Skin epidermis (tissue), 12 donors: ENCODE data around the gene ALMS1.
"Not testable (repeated sequence)": the region's sequence is repeated elsewhere in the genome, so short reads cannot be mapped to it uniquely, and the experiment has no call there.

ENCODE experiments used
- H3K27ac ChIP-seq, 21 experiments: fragments of 200-600 bp; sonication (generic) in 11 of 21; one replicate each; pipeline ENCODE4 v1.5.0; 2020; ENCODE audit warnings: mild to moderate bottlenecking in 3 of 21, inconsistent platforms in 2 of 21, moderate library complexity in 2 of 21
- H3K4me3 ChIP-seq, 7 experiments: fragments of 200-600 bp; sonication (generic) in 2 of 7; one replicate each; pipeline ENCODE4 v1.5.0; 2020; ENCODE audit warnings: inconsistent platforms in 2 of 7, mild to moderate bottlenecking in 2 of 7, moderate library complexity in 1 of 7

The ALMS1 gene

DNA sequence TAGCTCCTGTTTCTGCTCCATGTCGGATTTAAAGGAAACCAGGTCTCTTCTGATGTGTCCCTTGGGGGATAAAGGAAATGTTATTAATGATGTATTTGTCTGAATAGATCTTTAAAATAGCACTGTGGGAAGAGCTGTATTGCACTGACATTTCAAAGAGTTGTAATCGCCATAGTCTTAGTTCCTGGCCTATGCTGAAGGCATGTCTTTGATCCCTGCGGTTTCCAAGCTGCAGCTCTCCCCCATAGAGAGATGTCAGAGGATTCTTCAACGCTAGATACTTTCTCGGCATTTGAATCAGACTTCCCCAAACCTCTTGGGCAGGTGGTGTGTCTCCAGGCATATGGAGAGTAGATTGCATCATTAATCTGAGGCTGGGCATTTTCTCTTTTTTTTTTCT, 216.1 kb downstream of the ALMS1 start:
- Histone ChIP-seq H3K27ac (no peak overlapping the region), H3K4me3 (no peak overlapping the region)

- H3K4me3 ChIP-seq, H3K27ac ChIP-seq: not testable (repeated sequence)
These were observed 217.5 kb downstream of the ALMS1 start for GRCh38 chr2:73603099-73603588.

- H3K4me3 ChIP-seq, H3K27ac ChIP-seq: not testable (repeated sequence)
These were observed 219.0 kb downstream of the ALMS1 start for GRCh38 chr2:73604589-73604988.

DNA sequence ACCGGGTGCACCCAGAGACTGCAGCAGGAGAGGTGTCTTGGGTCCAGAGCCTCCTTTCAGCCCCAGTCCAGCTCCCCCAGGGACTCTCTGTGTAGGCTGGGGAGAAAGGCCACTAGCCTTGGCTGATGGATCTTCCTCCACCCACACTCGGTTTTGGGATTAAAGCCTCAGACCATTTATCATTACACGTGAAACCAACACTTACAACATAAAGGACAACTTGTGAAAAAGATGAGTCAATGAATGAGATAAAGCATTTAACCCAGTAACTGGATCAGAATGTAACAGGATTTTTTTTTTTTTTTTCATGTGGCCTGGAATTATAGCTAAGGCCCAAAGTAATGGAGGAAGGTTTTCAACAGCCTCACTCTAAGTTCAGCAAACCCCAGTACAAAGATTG, 224.5 kb downstream of the ALMS1 start:
- H3K27ac ChIP-seq: no peak overlapping the region
- no peak overlapping the region for H3K4me3 ChIP-seq

DNA sequence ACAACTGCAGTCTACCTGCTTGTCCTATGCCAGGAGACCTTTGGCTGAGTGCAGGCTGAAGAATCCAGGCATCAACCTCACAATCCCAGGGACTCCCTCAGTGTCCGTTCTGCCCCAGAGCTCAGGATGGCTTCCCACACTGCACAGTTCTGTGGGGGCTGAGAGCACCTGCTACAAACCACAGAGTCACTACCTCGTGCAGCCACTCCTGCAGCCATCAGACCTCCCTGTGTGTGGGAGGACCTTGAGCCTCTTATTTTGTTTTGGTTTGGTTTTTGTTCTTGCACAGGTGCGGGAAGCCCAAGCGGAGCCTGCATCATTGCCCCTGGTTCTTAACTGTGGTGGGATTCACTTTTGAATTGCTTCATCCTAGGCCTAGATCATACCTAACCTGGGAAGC, 225.6 kb downstream of the ALMS1 start:
- Histone ChIP-seq H3K27ac (no peak overlapping the region), H3K4me3 (no peak overlapping the region)

GRCh38 chr2:73611867-73612266, 226.2 kb downstream of the ALMS1 start:
- Histone ChIP-seq H3K27ac (no peak overlapping the region), H3K4me3 (no peak overlapping the region)

- H3K4me3 ChIP-seq: no peak overlapping the region
- H3K27ac ChIP-seq: no peak overlapping the region
These were observed 228.5 kb downstream of the ALMS1 start for GRCh38 chr2:73614105-73614504.

GRCh38 chr2:73614997-73615396, 229.4 kb downstream of the ALMS1 start:
- no peak overlapping the region for H3K27ac ChIP-seq

GRCh38 chr2:73619925-73620324, 234.3 kb downstream of the ALMS1 start:
- H3K27ac ChIP-seq, H3K4me3 ChIP-seq: not testable (repeated sequence)

More at GRCh38 chr2:73614997-73615396, 229.4 kb downstream of the ALMS1 start:
- H3K4me3 ChIP-seq: no peak overlapping the region

GRCh38 chr2:73624036-73624435, 238.4 kb downstream of the ALMS1 start:
- H3K27ac ChIP-seq, H3K4me3 ChIP-seq: not testable (repeated sequence)

DNA sequence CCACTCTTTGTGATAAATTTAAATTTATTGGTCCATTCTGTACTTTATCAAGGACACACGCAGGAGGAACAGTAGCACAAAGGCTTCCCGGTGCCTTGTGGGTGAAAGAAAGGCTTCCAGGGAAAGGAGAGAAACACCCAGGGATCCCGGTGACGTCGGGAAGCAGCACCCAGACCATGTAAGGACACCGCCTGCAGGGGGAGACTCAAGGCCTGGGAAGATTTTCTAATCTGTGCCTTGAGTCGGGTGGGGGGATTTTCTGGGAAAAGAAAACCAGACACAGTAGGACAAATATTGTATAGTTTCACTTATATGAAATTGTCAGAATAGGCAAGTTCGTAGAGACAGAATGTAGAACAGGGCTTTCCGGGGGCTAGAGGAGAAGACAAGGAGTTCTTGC, 239.0 kb downstream of the ALMS1 start:
- not testable (repeated sequence) for H3K4me3 ChIP-seq, H3K27ac ChIP-seq

DNA sequence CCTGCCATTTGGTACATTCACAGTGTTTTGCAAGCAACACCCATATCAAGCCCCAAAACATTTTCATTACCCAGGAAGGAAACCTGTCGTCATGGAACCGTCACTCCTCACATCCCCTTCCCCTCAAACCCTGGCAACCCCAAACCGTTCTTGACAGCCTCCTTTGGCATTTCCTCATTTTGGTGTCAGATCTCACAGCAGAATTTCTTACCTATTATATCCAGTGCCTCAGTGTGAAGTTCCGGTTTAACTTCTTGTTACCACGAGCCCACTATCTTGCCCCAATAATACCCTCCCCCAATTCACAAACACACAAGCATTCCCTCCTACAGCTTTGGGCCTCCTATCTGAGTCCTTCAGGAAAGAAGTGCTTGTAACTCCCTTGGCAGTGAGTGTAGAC, 240.6 kb downstream of the ALMS1 start:
- not testable (repeated sequence) for H3K27ac ChIP-seq, H3K4me3 ChIP-seq

DNA sequence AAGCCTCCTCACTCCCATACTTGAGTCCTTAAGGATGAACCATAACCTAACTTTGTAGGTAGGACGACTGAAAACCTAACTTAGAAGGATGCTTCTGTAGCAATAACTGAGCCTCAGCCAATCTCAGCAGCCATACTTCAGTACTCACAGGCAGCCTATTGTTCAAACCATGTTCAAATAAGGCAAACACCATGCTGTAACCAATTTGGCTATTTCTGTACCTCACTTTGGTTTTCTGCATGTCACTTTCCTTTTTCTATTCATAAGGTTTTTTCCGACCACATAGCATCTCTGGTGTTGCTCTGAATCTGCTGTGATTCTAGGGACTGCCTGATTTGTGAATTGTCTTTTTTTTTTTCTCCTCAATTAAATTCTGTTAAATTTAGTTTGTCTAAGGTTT, 242.9 kb downstream of the ALMS1 start:
- H3K27ac ChIP-seq, H3K4me3 ChIP-seq: not testable (repeated sequence)

DNA sequence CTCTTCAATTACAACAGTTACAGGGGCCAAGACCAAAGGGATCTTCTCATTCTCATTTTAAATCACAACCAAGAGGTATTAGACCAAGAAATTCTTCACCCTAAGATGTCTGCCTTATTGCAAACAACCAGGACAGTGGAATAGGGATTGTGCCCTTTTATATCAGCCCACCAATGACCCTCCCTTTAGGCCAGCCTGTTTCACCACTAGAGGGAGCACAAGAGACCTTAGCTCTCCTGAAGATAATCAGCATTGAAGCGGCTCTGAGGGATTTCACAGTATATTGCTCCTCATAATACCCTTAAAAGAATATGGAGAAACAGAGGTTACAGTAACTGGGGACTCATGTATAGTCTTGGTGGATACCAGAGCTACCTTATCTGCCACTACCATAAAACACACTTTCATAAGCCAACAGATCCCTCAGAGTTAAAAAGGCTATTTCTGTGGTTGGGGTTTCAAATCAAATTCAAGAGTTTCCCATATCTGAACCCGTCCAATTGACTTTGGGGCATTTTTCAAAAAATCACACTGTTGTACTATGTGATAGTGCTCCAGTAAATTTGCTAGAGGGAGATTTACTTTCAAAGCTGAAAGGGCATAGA, 245.1 kb downstream of the ALMS1 start:
- H3K27ac ChIP-seq, H3K4me3 ChIP-seq: not testable (repeated sequence)

- H3K27ac ChIP-seq, H3K4me3 ChIP-seq: not testable (repeated sequence)
These were observed 251.3 kb downstream of the ALMS1 start for GRCh38 chr2:73636977-73637376.

GRCh38 chr2:73638429-73638828, 252.8 kb downstream of the ALMS1 start:
- no peak overlapping the region for H3K4me3 ChIP-seq
- no peak overlapping the region for H3K27ac ChIP-seq

GRCh38 chr2:73640511-73640911, 254.9 kb downstream of the ALMS1 start:
- Histone ChIP-seq H3K4me3 (no peak overlapping the region), H3K27ac (peak overlapping the region in 1 of 21 experiments; percentile 16)

GRCh38 chr2:73640946-73641766, 255.5 kb downstream of the ALMS1 start:
- Histone ChIP-seq H3K27ac (peak overlapping the region in 1 of 21 experiments; percentile 16), H3K4me3 (no peak overlapping the region)

GRCh38 chr2:73641767-73642062, 256.1 kb downstream of the ALMS1 start:
- Histone ChIP-seq H3K27ac (no peak overlapping the region), H3K4me3 (no peak overlapping the region)

GRCh38 chr2:73642338-73643018, 256.8 kb downstream of the ALMS1 start, which contains the start of gene NAT8:
Gene NAT8, minus strand, starts transcription at chr2:73642422. Its CDS starts 794 bp downstream, at chr2:73641628.
- Histone ChIP-seq H3K4me3 (no peak within 1 kb of the TSS), H3K27ac (no peak within 1 kb of the TSS)

DNA sequence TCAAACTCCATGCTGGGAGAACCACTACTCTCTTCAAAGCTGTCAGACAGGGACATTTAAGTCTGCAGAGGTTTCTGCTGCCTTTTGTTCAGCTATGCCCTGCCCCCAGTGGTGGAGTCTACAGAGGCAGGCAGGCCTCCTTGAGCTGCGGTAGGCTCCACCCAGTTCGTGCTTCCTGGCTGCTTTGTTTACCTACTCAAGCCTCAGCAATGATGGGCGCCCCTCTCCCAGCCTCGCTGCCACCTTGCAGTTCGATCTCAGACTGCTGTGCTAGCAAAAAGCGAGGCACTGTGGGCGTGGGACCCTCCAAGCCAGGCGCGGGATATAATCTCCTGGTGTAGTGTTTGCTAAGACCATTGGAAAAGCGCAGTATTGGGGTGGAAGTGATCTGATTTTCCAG, 262.1 kb downstream of the ALMS1 start:
- not testable (repeated sequence) for H3K4me3 ChIP-seq, H3K27ac ChIP-seq
